ENCODE data around the gene SEPTIN14. TPM values are rescaled to one million over a fixed set of nuclear protein-coding genes. Genes with fewer than 3 reads are reported as not detected.
"Not testable (repeated sequence)": the region's sequence is repeated elsewhere in the genome, so short reads cannot be mapped to it uniquely, and the experiment has no call there.

The SEPTIN14 gene
- polyA plus RNA-seq, 1 donor from 2014 or later: not detected

- Histone ChIP-seq H3K9ac (ENCODE audit: low read length) (no peak overlapping the region), H3K27ac (ENCODE audit: low read length) (no peak overlapping the region), H3K4me2 (ENCODE audit: low read length) (no peak overlapping the region), H3K9me3 (ENCODE audit: low read length) (no peaks in the 10 kb centered on the region), H4K20me1 (ENCODE audit: insufficient read depth) (no peaks in the 10 kb centered on the region), H3K79me2 (replicated peaks; ENCODE audit: insufficient read depth, low read length) (no peaks in the 10 kb centered on the region), H3K9me2 (ENCODE audit: insufficient read depth, low read length) (no peaks in the 10 kb centered on the region), H3K27me3 (ENCODE audit: insufficient read depth, low read depth, low read length) (no peaks in the 10 kb centered on the region), H2AFZ (ENCODE audit: low read depth, low read length) (no peak overlapping the region), H3K36me3 (ENCODE audit: insufficient read depth, low read length) (no peaks in the 10 kb centered on the region), H3F3A (ENCODE audit: insufficient read depth, low read length, poor library complexity, severe bottlenecking) (no peaks in the 10 kb centered on the region), H3K4me3 (ENCODE audit: low read length) (no peak overlapping the region)
- no peak for TF ChIP-seq REST (IDR thresholded peaks at IDR 0.05; ENCODE audit: borderline replicate concordance)
- no peak for TF ChIP-seq MXI1 (conservative IDR thresholded peaks at IDR 0.05; ENCODE audit: poor library complexity, severe bottlenecking)
- no peak for TF ChIP-seq POLR2AphosphoS5 (IDR thresholded peaks at IDR 0.05)
- TF ChIP-seq TAF1 (IDR thresholded peaks at IDR 0.05; ENCODE audit: low read depth): no peak
These were observed 88.1 kb downstream of the SEPTIN14 start for GRCh38 chr7:55774327-55775050.

GRCh38 chr7:55770778-55771177 is 91.8 kb downstream of the SEPTIN14 start:
- Histone ChIP-seq H3K27ac (ENCODE audit: low read length) (no peak overlapping the region), H3K9me3 (ENCODE audit: low read length) (no peaks in the 10 kb centered on the region), H3F3A (ENCODE audit: insufficient read depth, low read length, poor library complexity, severe bottlenecking) (no peaks in the 10 kb centered on the region), H3K4me2 (ENCODE audit: low read length) (no peak overlapping the region), H3K79me2 (replicated peaks; ENCODE audit: insufficient read depth, low read length) (no peaks in the 10 kb centered on the region), H3K36me3 (ENCODE audit: insufficient read depth, low read length) (no peaks in the 10 kb centered on the region), H3K9ac (ENCODE audit: low read length) (no peak overlapping the region), H3K4me3 (ENCODE audit: low read length) (no peak overlapping the region), H4K20me1 (ENCODE audit: insufficient read depth) (no peaks in the 10 kb centered on the region), H3K9me2 (ENCODE audit: insufficient read depth, low read length) (no peaks in the 10 kb centered on the region), H2AFZ (ENCODE audit: low read depth, low read length) (no peak overlapping the region), H3K27me3 (ENCODE audit: insufficient read depth, low read depth, low read length) (no peaks in the 10 kb centered on the region)
- TF ChIP-seq EP300 (conservative IDR thresholded peaks at IDR 0.05; ENCODE audit: poor library complexity, severe bottlenecking): no peak
- TF ChIP-seq TAF1 (IDR thresholded peaks at IDR 0.05; ENCODE audit: low read depth): no peak
- no peak for TF ChIP-seq REST (IDR thresholded peaks at IDR 0.05; ENCODE audit: borderline replicate concordance)
- no peak for TF ChIP-seq POLR2AphosphoS5 (IDR thresholded peaks at IDR 0.05)
- TF ChIP-seq MXI1 (conservative IDR thresholded peaks at IDR 0.05; ENCODE audit: poor library complexity, severe bottlenecking): no peak
- no peak for TF ChIP-seq CTCF (IDR thresholded peaks at IDR 0.05; ENCODE audit: poor library complexity, severe bottlenecking)
- TF ChIP-seq RAD21 (conservative IDR thresholded peaks at IDR 0.05): no peak
- TF ChIP-seq SMC3 (conservative IDR thresholded peaks at IDR 0.05; ENCODE audit: poor library complexity): no peak
- no peak for TF ChIP-seq EZH2 (IDR thresholded peaks at IDR 0.05; ENCODE audit: borderline replicate concordance, insufficient read depth, low read length, poor library complexity, severe bottlenecking)

- not testable (repeated sequence) for H3K27ac ChIP-seq (ENCODE audit: low read length); H2AFZ ChIP-seq (ENCODE audit: low read depth, low read length); H3K36me3 ChIP-seq (ENCODE audit: insufficient read depth, low read length); H3F3A ChIP-seq (ENCODE audit: insufficient read depth, low read length, poor library complexity, severe bottlenecking); H3K9me3 ChIP-seq (ENCODE audit: low read length); H3K4me3 ChIP-seq (ENCODE audit: low read length); H3K9me2 ChIP-seq (ENCODE audit: insufficient read depth, low read length); H3K4me2 ChIP-seq (ENCODE audit: low read length); H4K20me1 ChIP-seq (ENCODE audit: insufficient read depth); H3K27me3 ChIP-seq (ENCODE audit: insufficient read depth, low read depth, low read length); H3K9ac ChIP-seq (ENCODE audit: low read length); H3K79me2 ChIP-seq (replicated peaks; ENCODE audit: insufficient read depth, low read length)
These were observed 109.2 kb downstream of the SEPTIN14 start for GRCh38 chr7:55753274-55753862.

- not testable (repeated sequence) for H3K9me2 ChIP-seq (ENCODE audit: insufficient read depth, low read length); H3K27me3 ChIP-seq (ENCODE audit: insufficient read depth, low read depth, low read length); H3K4me2 ChIP-seq (ENCODE audit: low read length); H2AFZ ChIP-seq (ENCODE audit: low read depth, low read length); H3K9ac ChIP-seq (ENCODE audit: low read length); H3K27ac ChIP-seq (ENCODE audit: low read length); H3K36me3 ChIP-seq (ENCODE audit: insufficient read depth, low read length); H3F3A ChIP-seq (ENCODE audit: insufficient read depth, low read length, poor library complexity, severe bottlenecking); H4K20me1 ChIP-seq (ENCODE audit: insufficient read depth); H3K79me2 ChIP-seq (replicated peaks; ENCODE audit: insufficient read depth, low read length); H3K9me3 ChIP-seq (ENCODE audit: low read length); H3K4me3 ChIP-seq (ENCODE audit: low read length)
These were observed 117.8 kb downstream of the SEPTIN14 start for GRCh38 chr7:55744706-55745105.
